LNCaP clone FGC (cell line): ENCODE results near the gene LDLRAD3.
"Not testable (repeated sequence)": the region's sequence is repeated elsewhere in the genome, so short reads cannot be mapped to it uniquely, and the experiment has no call there.

Source experiments
- DNase-seq: peaks from one replicate; pipeline ENCODE4 v3.0.0-alpha.2; 2011; ENCODE audit warnings: low read depth
- H3K4me3 ChIP-seq: 2 replicates; pipeline ENCODE4 v1.5.1; 2011; ENCODE audit warnings: mild to moderate bottlenecking, low read depth, low read length, control low read depth
- TF ChIP-seq, protein P1 (sequence below): IDR thresholded peaks from 2 replicates; pipeline ENCODE4 v1.5.1; 2012; ENCODE audit warnings: mild to moderate bottlenecking; ENCODE audit not compliant: control insufficient read depth, insufficient read depth; ENCODE audit errors: extremely low read depth

LDLRAD3 gene

DNA sequence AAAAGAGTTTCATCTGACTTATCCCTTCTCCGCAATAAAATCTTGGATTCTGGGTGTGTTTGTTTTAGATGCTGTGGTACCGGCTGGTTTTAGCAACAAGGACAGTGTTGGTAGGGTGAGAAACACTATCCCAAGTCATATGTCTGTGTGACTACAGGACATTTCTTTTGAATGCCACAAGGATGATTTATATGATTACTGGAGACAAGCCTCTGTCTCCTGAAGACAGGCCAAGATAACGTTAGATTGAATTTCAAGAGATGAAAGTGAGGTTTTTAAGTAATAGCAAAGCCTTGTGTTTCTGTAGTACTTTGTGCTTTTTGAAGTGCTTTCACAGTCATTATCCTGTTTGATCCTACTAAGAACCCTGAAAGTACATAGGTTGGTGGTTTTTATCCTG is 243.8 kb downstream of the LDLRAD3 start:
- no peak for DNase-seq
- TF ChIP-seq, protein P1, sequence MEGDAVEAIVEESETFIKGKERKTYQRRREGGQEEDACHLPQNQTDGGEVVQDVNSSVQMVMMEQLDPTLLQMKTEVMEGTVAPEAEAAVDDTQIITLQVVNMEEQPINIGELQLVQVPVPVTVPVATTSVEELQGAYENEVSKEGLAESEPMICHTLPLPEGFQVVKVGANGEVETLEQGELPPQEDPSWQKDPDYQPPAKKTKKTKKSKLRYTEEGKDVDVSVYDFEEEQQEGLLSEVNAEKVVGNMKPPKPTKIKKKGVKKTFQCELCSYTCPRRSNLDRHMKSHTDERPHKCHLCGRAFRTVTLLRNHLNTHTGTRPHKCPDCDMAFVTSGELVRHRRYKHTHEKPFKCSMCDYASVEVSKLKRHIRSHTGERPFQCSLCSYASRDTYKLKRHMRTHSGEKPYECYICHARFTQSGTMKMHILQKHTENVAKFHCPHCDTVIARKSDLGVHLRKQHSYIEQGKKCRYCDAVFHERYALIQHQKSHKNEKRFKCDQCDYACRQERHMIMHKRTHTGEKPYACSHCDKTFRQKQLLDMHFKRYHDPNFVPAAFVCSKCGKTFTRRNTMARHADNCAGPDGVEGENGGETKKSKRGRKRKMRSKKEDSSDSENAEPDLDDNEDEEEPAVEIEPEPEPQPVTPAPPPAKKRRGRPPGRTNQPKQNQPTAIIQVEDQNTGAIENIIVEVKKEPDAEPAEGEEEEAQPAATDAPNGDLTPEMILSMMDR = no peak
- no peak overlapping the region for H3K4me3 ChIP-seq

DNA sequence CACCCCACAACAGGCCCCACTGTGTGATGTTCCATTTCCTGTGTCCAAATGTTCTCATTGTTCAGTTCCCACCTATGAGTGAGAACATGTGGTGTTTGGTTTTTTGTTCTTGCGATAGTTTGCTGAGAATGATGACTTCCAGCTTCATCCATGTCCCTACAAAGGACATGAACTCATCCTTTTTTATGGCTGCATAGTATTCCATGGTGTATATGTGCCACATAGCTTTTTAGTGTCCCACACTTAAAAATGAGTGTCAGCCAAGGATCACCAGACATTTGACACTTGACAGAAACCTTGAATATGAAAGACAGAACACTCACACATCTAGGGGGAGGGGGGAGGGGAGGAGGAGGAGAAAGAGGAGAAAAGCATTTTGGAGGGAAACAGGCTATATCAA is 245.9 kb downstream of the LDLRAD3 start:
- not testable (repeated sequence) for DNase-seq, H3K4me3 ChIP-seq

DNA sequence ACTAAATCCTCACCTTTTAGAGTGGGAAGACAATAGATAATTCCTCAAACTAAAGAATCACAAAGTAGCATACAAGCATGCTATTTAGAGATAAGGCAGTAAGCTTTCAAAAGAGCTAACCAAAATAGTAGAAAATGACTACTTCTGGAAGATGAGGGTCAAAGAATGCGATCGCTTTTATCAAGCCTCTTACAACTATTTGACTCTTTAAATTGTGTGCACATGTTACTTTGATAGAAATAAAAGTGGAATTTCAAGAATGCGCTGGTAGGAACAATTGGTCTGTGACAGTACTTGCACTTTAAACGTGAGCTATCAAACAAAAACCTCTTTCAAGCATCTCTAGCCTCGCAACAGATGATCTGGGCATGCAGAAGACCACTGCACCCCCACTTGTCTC is 248.1 kb downstream of the LDLRAD3 start:
- no peak for DNase-seq
- TF ChIP-seq, protein P1 = no peak
- H3K4me3 ChIP-seq = no peak overlapping the region

DNA sequence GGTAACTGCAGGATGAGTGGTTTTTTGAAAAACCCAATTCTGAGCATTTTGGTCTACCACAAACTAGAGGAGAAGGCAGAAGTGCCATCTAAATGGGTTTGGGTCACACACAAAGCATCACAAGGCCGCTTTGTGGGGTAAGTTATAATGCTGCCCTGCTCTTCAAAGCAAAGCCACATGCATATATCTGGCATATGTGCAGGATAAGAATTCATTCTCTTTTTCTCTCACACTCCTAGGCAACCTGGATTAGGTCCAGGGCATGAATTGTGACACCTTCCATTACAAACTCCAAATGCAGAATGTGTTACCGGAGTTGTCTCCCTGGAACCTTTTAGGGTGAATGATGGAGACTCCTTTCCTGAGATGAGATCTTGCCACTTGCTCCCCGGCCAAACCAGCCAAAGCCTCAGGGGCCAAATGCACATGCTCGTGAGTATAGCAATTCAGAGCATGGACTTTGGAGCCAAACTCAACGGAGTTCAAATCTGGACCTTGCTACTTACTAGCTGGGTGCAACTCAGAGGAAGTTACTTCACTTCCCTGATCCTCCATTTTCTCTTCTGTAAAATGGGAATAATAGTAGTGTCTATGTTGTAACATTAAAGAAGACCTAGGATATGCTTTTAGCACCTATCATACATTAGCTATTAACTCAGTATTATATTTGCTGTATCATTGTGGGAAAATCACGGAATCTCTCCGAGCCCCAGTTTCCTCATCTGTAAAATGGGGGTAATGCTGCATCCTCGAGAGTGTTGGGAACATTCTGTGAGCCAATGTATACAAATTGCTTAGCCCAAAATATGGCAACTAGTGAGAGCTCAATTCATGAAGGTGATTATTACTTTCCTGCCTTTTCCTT is 248.8 kb downstream of the LDLRAD3 start:
- DNase-seq = no peak
- TF ChIP-seq, protein P1 = no peak
- H3K4me3 ChIP-seq = no peak overlapping the region

DNA sequence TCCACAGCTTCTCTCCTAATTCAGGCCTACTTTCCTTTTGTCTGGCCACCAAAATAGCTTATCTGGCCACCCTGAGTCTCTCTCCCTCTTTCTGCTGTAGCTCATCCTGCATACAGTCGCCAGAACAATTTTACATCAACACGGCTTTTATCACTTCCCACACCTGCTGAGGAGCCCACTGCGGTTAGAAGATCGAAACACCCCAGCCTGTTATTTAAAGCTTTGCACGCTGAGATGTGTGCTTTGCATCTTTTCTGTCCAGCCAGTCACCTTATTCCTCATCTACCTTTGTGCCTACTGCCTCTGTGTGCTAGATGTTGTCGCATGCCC is 249.4 kb downstream of the LDLRAD3 start:
- DNase-seq = no peak
- TF ChIP-seq, protein P1 = no peak
- H3K4me3 ChIP-seq = no peak overlapping the region

DNA sequence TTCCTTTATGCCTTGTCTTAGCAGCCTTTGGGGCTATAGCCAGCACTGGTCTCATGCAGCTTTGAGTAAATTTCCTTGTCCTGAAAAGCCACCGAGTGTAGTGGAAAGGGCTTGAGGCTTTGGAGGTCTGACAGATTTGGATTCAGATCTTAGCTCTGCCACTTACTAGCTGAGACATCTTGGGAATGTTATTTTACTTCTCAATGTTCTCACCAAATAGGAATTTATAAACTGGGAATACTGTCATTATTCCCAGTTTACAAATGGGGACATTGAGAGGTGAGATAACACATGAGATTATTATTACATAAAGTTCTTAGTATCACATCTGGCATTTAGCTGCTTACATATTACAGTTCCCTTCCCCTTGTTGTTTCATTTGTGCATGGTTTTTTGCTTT is 249.9 kb downstream of the LDLRAD3 start:
- TF ChIP-seq, protein P1 = no peak
- no peak for DNase-seq
- no peak overlapping the region for H3K4me3 ChIP-seq

DNA sequence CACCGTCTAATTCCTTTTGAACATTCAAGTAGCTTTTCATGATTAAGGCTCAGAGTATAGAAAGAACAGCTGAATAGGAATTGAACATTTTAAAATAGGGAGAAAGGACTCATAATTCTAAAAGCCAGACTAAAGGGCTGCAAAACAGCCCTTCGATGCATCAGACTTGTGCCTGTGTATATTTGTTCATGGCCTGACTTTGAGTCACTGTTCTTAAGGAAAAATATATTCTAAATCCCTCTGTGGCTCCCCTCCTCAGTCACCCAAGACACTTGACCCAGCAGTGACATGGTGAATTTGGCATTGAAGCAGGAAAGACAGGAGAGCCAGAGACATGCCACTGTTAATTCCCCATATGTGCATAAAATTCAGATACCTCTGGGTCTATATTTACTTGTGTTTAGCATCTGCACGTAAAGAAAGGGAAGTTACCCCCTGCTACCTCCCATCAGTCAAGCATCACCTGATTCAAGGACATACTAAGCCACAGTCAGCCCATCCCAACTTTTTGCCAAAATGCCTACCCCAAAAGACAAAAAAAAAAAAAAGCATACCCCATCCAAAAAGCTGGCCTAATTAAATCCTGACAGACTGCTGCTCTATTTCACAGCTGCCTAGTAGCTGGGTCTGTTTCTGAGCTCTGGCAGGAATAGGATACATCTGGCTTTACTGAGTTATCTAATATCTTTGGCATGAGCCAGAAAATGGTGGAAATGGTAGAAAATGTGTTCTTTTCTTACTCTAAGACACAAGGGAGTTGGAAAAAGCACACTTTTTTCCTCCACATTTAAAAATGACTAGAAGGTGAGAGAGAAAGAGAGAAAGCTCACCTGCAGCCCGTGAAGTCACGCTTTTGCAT is 251.9 kb downstream of the LDLRAD3 start:
- DNase-seq = no peak
- no peak overlapping the region for H3K4me3 ChIP-seq
- TF ChIP-seq, protein P1 = no peak
